SU-DHL-6 (cell line): ENCODE results near the gene PDE1C.

Source experiments
- EZH2phosphoT487 ChIP-seq: fragments of 200-600 bp; sonication (generic), shearing (Covaris generic); conservative IDR thresholded peaks from 2 replicates; pipeline ENCODE4 v1.6.1; 2018; ENCODE audit warnings: mild to moderate bottlenecking, antibody characterized with exemption, low read length, moderate library complexity, mixed read lengths
- TF ChIP-seq, protein P1 (sequence below): fragments of 200-600 bp; sonication (generic); IDR thresholded peaks from one replicate; pipeline ENCODE4 v1.5.1; 2017; ENCODE audit warnings: antibody characterized with exemption, mild to moderate bottlenecking, low read length, moderate library complexity; ENCODE audit not compliant: insufficient read depth, poor library complexity, severe bottlenecking

DNA sequence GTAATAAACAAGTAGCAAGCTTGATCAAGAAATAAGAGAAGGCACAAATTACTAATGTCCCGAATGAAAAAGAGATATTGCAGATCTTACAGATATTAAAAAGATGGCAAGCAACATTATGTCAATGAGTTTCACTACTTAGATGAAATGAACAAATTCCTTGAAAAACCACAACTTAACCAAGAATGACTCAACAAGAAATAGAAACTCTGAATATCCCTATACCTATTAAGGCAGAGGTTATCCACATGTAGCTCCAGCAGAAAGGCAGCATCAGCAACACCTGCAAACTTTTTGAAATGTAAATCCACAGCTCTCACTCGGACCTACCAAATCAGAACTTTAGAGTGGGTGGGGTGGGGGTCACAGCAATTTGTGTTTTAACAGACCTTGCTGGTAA is 33.6 kb downstream of the PDE1C start:
- TF ChIP-seq, protein P1, sequence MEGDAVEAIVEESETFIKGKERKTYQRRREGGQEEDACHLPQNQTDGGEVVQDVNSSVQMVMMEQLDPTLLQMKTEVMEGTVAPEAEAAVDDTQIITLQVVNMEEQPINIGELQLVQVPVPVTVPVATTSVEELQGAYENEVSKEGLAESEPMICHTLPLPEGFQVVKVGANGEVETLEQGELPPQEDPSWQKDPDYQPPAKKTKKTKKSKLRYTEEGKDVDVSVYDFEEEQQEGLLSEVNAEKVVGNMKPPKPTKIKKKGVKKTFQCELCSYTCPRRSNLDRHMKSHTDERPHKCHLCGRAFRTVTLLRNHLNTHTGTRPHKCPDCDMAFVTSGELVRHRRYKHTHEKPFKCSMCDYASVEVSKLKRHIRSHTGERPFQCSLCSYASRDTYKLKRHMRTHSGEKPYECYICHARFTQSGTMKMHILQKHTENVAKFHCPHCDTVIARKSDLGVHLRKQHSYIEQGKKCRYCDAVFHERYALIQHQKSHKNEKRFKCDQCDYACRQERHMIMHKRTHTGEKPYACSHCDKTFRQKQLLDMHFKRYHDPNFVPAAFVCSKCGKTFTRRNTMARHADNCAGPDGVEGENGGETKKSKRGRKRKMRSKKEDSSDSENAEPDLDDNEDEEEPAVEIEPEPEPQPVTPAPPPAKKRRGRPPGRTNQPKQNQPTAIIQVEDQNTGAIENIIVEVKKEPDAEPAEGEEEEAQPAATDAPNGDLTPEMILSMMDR, result no peak
- no peak for TF ChIP-seq EZH2phosphoT487
